Thymus (tissue), 11 donors: ENCODE measurements around the gene CHMP3. TPM values are rescaled to one million over a fixed set of nuclear protein-coding genes. Genes with fewer than 3 reads are reported as not detected.

Experiments used
- DNase-seq, 9 donors: peaks; one replicate each; pipeline ENCODE4 v3.0.0-alpha.2; 2013; ENCODE audit warnings: low spot score in 9 of 9, low read depth in 6 of 9, missing footprints in 1 of 9
- H3K27ac ChIP-seq, 2 donors: one replicate each; pipeline ENCODE4 v1.5.1; 2013; ENCODE audit warnings: control low read depth in 1 of 2, low read depth in 1 of 2, low read length in 1 of 2, mild to moderate bottlenecking in 1 of 2, moderate library complexity in 1 of 2
- H3K27me3 ChIP-seq, 2 donors: one replicate each; pipeline ENCODE4 v1.5.1; 2013; ENCODE audit warnings: low read length in 1 of 2; ENCODE audit not compliant: control insufficient read depth in 2 of 2, insufficient read depth in 1 of 2
- H3K36me3 ChIP-seq, 2 donors: one replicate each; pipeline ENCODE4 v1.5.1; 2013; ENCODE audit warnings: low read length in 1 of 2, mild to moderate bottlenecking in 1 of 2, moderate library complexity in 1 of 2; ENCODE audit not compliant: control insufficient read depth in 2 of 2, insufficient read depth in 2 of 2
- H3K4me1 ChIP-seq, 2 donors: one replicate each; pipeline ENCODE4 v1.5.1; 2013; ENCODE audit warnings: low read length in 2 of 2; ENCODE audit not compliant: control insufficient read depth in 2 of 2, insufficient read depth in 2 of 2
- H3K4me3 ChIP-seq, 2 donors: one replicate each; pipeline ENCODE4 v1.5.1; 2013; ENCODE audit warnings: low read length in 2 of 2, control low read depth in 1 of 2, mild to moderate bottlenecking in 1 of 2
- H3K9me3 ChIP-seq, 2 donors: one replicate each; pipeline ENCODE4 v1.5.1; 2013; ENCODE audit warnings: low read length in 1 of 2, mild to moderate bottlenecking in 1 of 2; ENCODE audit not compliant: control insufficient read depth in 2 of 2, insufficient read depth in 1 of 2
- WGBS: extraction: QIAGEN DNeasy Blood & Tissue Kit; methylation state at CpG from one replicate; pipeline ENCODE4 v1.1.7; 2013; 5-methylcytosine and 5-hydroxymethylcytosine counted together
- polyA plus RNA-seq: library from polyadenylated mRNA; stranded (reverse); fragments of 200-250 nt; gene quantifications from one replicate; pipeline ENCODE4 v1.2.3, GENCODE V29; 2013
- total RNA-seq: library from RNA; stranded (reverse); fragments of 120-200 nt; gene quantifications from one replicate; pipeline ENCODE4 v1.2.4, GENCODE V29; 2013
- donor health status: healthy.

Gene CHMP3
- total and polyA plus RNA-seq, 2 donors, result 53.9 to 55.7 TPM

- H3K27me3 ChIP-seq, result no peaks in the 10 kb centered on the region
- no peak overlapping the region for H3K4me3 ChIP-seq
- H3K4me1 ChIP-seq, result no peaks in the 10 kb centered on the region
- 97% methylated on average over 7 of the region's 7 CpGs for WGBS
- no peak overlapping the region for H3K27ac ChIP-seq
- peaks cover 70 to 95% of the 10 kb centered on the region in 2 donors for H3K36me3 ChIP-seq
- H3K9me3 ChIP-seq, result no peaks in the 10 kb centered on the region
- no peak for DNase-seq
Measured at GRCh38 chr2:86488561-86489250, 74.5 kb downstream of the CHMP3 start.

GRCh38 chr2:86487062-86487461 lies 76.2 kb downstream of the CHMP3 start:
- 96% methylated on average over 2 of the region's 2 CpGs for WGBS
- Histone ChIP-seq H3K27ac (no peak overlapping the region), H3K4me1 (no peaks in the 10 kb centered on the region), H3K27me3 (no peaks in the 10 kb centered on the region), H3K36me3 (peaks cover 83 to 96% of the 10 kb centered on the region in 2 donors), H3K9me3 (no peaks in the 10 kb centered on the region), H3K4me3 (no peak overlapping the region)
- DNase-seq, result peak in 2 of 9 donors; percentile 4 to 27

GRCh38 chr2:86485802-86486201 lies 77.4 kb downstream of the CHMP3 start:
- Histone ChIP-seq H3K36me3 (peaks cover 77 to 93% of the 10 kb centered on the region in 2 donors), H3K27me3 (no peaks in the 10 kb centered on the region), H3K4me1 (no peaks in the 10 kb centered on the region), H3K4me3 (no peak overlapping the region), H3K27ac (no peak overlapping the region), H3K9me3 (no peaks in the 10 kb centered on the region)
- WGBS, result 98% methylated on average over 3 of the region's 3 CpGs
- no peak for DNase-seq

GRCh38 chr2:86485103-86485502 lies 78.1 kb downstream of the CHMP3 start:
- H3K9me3 ChIP-seq, result no peaks in the 10 kb centered on the region
- H3K4me3 ChIP-seq, result no peak overlapping the region
- no peaks in the 10 kb centered on the region for H3K27me3 ChIP-seq
- no peak overlapping the region for H3K27ac ChIP-seq
- H3K36me3 ChIP-seq, result peaks cover 74 to 93% of the 10 kb centered on the region in 2 donors
- H3K4me1 ChIP-seq, result no peaks in the 10 kb centered on the region
- DNase-seq, result no peak

- Histone ChIP-seq H3K9me3 (no peaks in the 10 kb centered on the region), H3K36me3 (peaks cover 73 to 93% of the 10 kb centered on the region in 2 donors), H3K4me3 (no peak overlapping the region), H3K4me1 (no peaks in the 10 kb centered on the region), H3K27ac (no peak overlapping the region), H3K27me3 (no peaks in the 10 kb centered on the region)
- no peak for DNase-seq
- whole genome bisulfite sequencing, result 98% methylated on average over 3 of the region's 3 CpGs
Measured at GRCh38 chr2:86484385-86484784, 78.9 kb downstream of the CHMP3 start.

- 97% methylated on average over 3 of the region's 3 CpGs for WGBS
- peaks cover 66 to 95% of the 10 kb centered on the region in 2 donors for H3K36me3 ChIP-seq
Measured at GRCh38 chr2:86482034-86482433, 81.2 kb downstream of the CHMP3 start.

GRCh38 chr2:86480105-86480504 lies 83.1 kb downstream of the CHMP3 start:
- Histone ChIP-seq H3K4me3 (no peak overlapping the region), H3K4me1 (no peaks in the 10 kb centered on the region)

More at GRCh38 chr2:86482034-86482433, 81.2 kb downstream of the CHMP3 start:
- no peaks in the 10 kb centered on the region for H3K27me3 ChIP-seq
- no peak overlapping the region for H3K27ac ChIP-seq
- no peak for DNase-seq
- no peaks in the 10 kb centered on the region for H3K9me3 ChIP-seq
- H3K4me3 ChIP-seq, result no peak overlapping the region
- H3K4me1 ChIP-seq, result no peaks in the 10 kb centered on the region

GRCh38 chr2:86477349-86477748 lies 85.9 kb downstream of the CHMP3 start:
- no peaks in the 10 kb centered on the region for H3K9me3 ChIP-seq
- no peak overlapping the region for H3K4me3 ChIP-seq
- DNase-seq, result no peak
- no peak overlapping the region for H3K27ac ChIP-seq
- no peaks in the 10 kb centered on the region for H3K4me1 ChIP-seq
- peaks cover 69 to 89% of the 10 kb centered on the region in 2 donors for H3K36me3 ChIP-seq
- no peaks in the 10 kb centered on the region for H3K27me3 ChIP-seq

More at GRCh38 chr2:86480105-86480504, 83.1 kb downstream of the CHMP3 start:
- Histone ChIP-seq H3K36me3 (peaks cover 69 to 91% of the 10 kb centered on the region in 2 donors), H3K9me3 (no peaks in the 10 kb centered on the region), H3K27me3 (no peaks in the 10 kb centered on the region), H3K27ac (no peak overlapping the region)
- DNase-seq, result no peak
- 87% methylated on average over 7 of the region's 7 CpGs for WGBS

GRCh38 chr2:86476918-86477317 lies 86.3 kb downstream of the CHMP3 start:
- 98% methylated on average over 3 of the region's 3 CpGs for WGBS
- no peak overlapping the region for H3K27ac ChIP-seq
- no peaks in the 10 kb centered on the region for H3K4me1 ChIP-seq
- DNase-seq, result no peak
- H3K4me3 ChIP-seq, result no peak overlapping the region
- H3K36me3 ChIP-seq, result peaks cover 65 to 89% of the 10 kb centered on the region in 2 donors
- no peaks in the 10 kb centered on the region for H3K27me3 ChIP-seq
- H3K9me3 ChIP-seq, result no peaks in the 10 kb centered on the region
